ENCODE data around the gene OR52H1. TPM values are rescaled to one million over a fixed set of nuclear protein-coding genes. Genes with fewer than 3 reads are reported as not detected.
"Not testable (repeated sequence)": the region's sequence is repeated elsewhere in the genome, so short reads cannot be mapped to it uniquely, and the experiment has no call there.

OR52H1 gene
- not detected in 2 replicates for total RNA-seq (2014; rRNA removed; shearing (Covaris generic))
- polyA plus RNA-seq (2014; cell fraction: nucleus; rRNA removed), result not detected in 2 replicates

- no peak for DNase-seq (ENCODE audit: extremely low read depth, low read depth)
Observed at GRCh38 chr11:5548440-5548839, at the start of gene OR52H1. Gene OR52H1 (minus strand): TSS chr11:5548540. CDS start chr11:5545505, 3,035 bp downstream.

- no peak for DNase-seq (ENCODE audit: extremely low read depth, low read depth)
Observed at GRCh38 chr11:5597953-5598352, 49.6 kb upstream of the OR52H1 start.

- DNase-seq (ENCODE audit: extremely low read depth, low read depth), result peak; percentile 49
Observed at GRCh38 chr11:5596607-5597201, 48.4 kb upstream of the OR52H1 start, which contains the start of gene TRIM6. Gene TRIM6 (plus strand): TSS chr11:5596637. CDS start chr11:5596898, 261 bp downstream.

GRCh38 chr11:5593146-5593545 is 44.8 kb upstream of the OR52H1 start:
- no peak for DNase-seq (ENCODE audit: extremely low read depth, low read depth)

GRCh38 chr11:5592615-5593014 is 44.3 kb upstream of the OR52H1 start:
- no peak for DNase-seq (ENCODE audit: extremely low read depth, low read depth)

- no peak for DNase-seq (ENCODE audit: extremely low read depth, low read depth)
Observed at GRCh38 chr11:5591613-5592012, 43.3 kb upstream of the OR52H1 start.

GRCh38 chr11:5589906-5590305 is 41.6 kb upstream of the OR52H1 start:
- DNase-seq (ENCODE audit: extremely low read depth, low read depth), result not testable (repeated sequence)

- not testable (repeated sequence) for DNase-seq (ENCODE audit: extremely low read depth, low read depth)
Observed at GRCh38 chr11:5584458-5584857, 36.1 kb upstream of the OR52H1 start.

- DNase-seq (ENCODE audit: extremely low read depth, low read depth), result no peak
Observed at GRCh38 chr11:5581014-5581413, 32.7 kb upstream of the OR52H1 start.

- no peak for DNase-seq (ENCODE audit: extremely low read depth, low read depth)
Observed at GRCh38 chr11:5580577-5580976, 32.2 kb upstream of the OR52H1 start, which contains the start of gene OR52B6. Gene OR52B6 (plus strand): TSS chr11:5580877. CDS start chr11:5580877, 0 bp downstream.

GRCh38 chr11:5577101-5577500 is 28.8 kb upstream of the OR52H1 start:
- no peak for DNase-seq (ENCODE audit: extremely low read depth, low read depth)

- DNase-seq (ENCODE audit: extremely low read depth, low read depth), result no peak
Observed at GRCh38 chr11:5575152-5575551, 26.8 kb upstream of the OR52H1 start.

- DNase-seq (ENCODE audit: extremely low read depth, low read depth), result no peak
Observed at GRCh38 chr11:5574654-5575053, 26.3 kb upstream of the OR52H1 start.

GRCh38 chr11:5564259-5565019 is 16.1 kb upstream of the OR52H1 start:
- DNase-seq (ENCODE audit: extremely low read depth, low read depth), result no peak

GRCh38 chr11:5557751-5558150 is 9.4 kb upstream of the OR52H1 start:
- DNase-seq (ENCODE audit: extremely low read depth, low read depth), result no peak

- no peak for DNase-seq (ENCODE audit: extremely low read depth, low read depth)
Observed at GRCh38 chr11:5556596-5557188, 8.4 kb upstream of the OR52H1 start.

GRCh38 chr11:5553343-5553742 is 5.0 kb upstream of the OR52H1 start:
- no peak for DNase-seq (ENCODE audit: extremely low read depth, low read depth)

- DNase-seq (ENCODE audit: extremely low read depth, low read depth), result no peak
Observed at GRCh38 chr11:5550440-5551095, 2.2 kb upstream of the OR52H1 start.

- no peak for DNase-seq (ENCODE audit: extremely low read depth, low read depth)
Observed at GRCh38 chr11:5547982-5548381, 358 bp downstream of the OR52H1 start.

GRCh38 chr11:5546457-5546856 is 1.9 kb downstream of the OR52H1 start:
- DNase-seq (ENCODE audit: extremely low read depth, low read depth), result no peak

GRCh38 chr11:5541427-5541826 is 6.9 kb downstream of the OR52H1 start:
- DNase-seq (ENCODE audit: extremely low read depth, low read depth), result no peak
